GM23338 (cell line): ENCODE measurements around the gene TMPRSS2. TPM values are rescaled to one million over a fixed set of nuclear protein-coding genes. Genes with fewer than 3 reads are reported as not detected.

ENCODE experiments used
- ATAC-seq: fragments of 200-7000 bp; cut with Tn5 transposase; 3 replicates; pipeline ENCODE4 v1.9.1; 2020
- DNase-seq: peaks from one replicate; pipeline ENCODE4 v3.0.0-alpha.2; 2015; ENCODE audit warnings: low spot score
- H2AFZ ChIP-seq: fragments of 200-600 bp; sonication (generic); 2 replicates; pipeline ENCODE4 v1.8.0; 2016; ENCODE audit warnings: antibody characterized with exemption, mild to moderate bottlenecking, moderate library complexity
- H3F3A ChIP-seq: fragments of 200-600 bp; sonication (generic); replicated peaks from 2 replicates; pipeline ENCODE4 v1.8.0; 2017; ENCODE audit warnings: antibody characterized with exemption, mixed run types, low read depth
- H3K27ac ChIP-seq: fragments of 200-600 bp; sonication (generic); 2 replicates; pipeline ENCODE4 v1.6.1; 2016; ENCODE audit warnings: low read depth
- H3K27me3 ChIP-seq: fragments of 200-600 bp; sonication (generic); 2 replicates; pipeline ENCODE4 v1.8.0; 2016; ENCODE audit warnings: mild to moderate bottlenecking, mixed run types, moderate library complexity; ENCODE audit not compliant: insufficient read depth
- H3K36me3 ChIP-seq: fragments of 200-600 bp; sonication (generic); 2 replicates; pipeline ENCODE4 v1.8.0; 2016; ENCODE audit warnings: mild to moderate bottlenecking; ENCODE audit not compliant: insufficient read depth
- H3K4me1 ChIP-seq: fragments of 200-600 bp; sonication (generic); 2 replicates; pipeline ENCODE4 v1.8.0; 2016; ENCODE audit warnings: mild to moderate bottlenecking, moderate library complexity; ENCODE audit not compliant: insufficient read depth
- H3K4me2 ChIP-seq: fragments of 200-600 bp; sonication (generic); 2 replicates; pipeline ENCODE4 v1.7.1; 2017; ENCODE audit warnings: mixed run types
- H3K4me3 ChIP-seq: fragments of 200-600 bp; sonication (generic); 2 replicates; pipeline ENCODE4 v1.6.1; 2016; ENCODE audit warnings: mixed run types
- H3K79me2 ChIP-seq: fragments of 200-600 bp; sonication (generic); replicated peaks from 2 replicates; pipeline ENCODE4 v1.8.0; 2017; ENCODE audit warnings: mild to moderate bottlenecking; ENCODE audit not compliant: insufficient read depth
- H3K9me2 ChIP-seq: fragments of 200-600 bp; sonication (generic); 2 replicates; pipeline ENCODE4 v1.8.0; 2017; ENCODE audit not compliant: insufficient read depth
- H4K20me1 ChIP-seq: fragments of 200-600 bp; sonication (generic); replicated peaks from 2 replicates; pipeline ENCODE4 v1.8.0; 2017; ENCODE audit warnings: mild to moderate bottlenecking; ENCODE audit not compliant: insufficient read depth
- H3K27ac Mint-ChIP-seq: 2 replicates; pipeline ENCODE4 v1.8.0; 2020; ENCODE audit warnings: inconsistent platforms, mild to moderate bottlenecking, moderate library complexity, mixed read lengths
- H3K27me3 Mint-ChIP-seq: 3 replicates; pipeline ENCODE4 v1.8.0; 2022; ENCODE audit warnings: low read depth, mild to moderate bottlenecking, moderate library complexity, mixed read lengths, inconsistent platforms; ENCODE audit not compliant: insufficient read depth, poor library complexity
- H3K36me3 Mint-ChIP-seq: 3 replicates; pipeline ENCODE4 v1.8.0; 2021; ENCODE audit warnings: low read depth, mild to moderate bottlenecking, inconsistent platforms, moderate library complexity, mixed read lengths
- H3K4me1 Mint-ChIP-seq: 3 replicates; pipeline ENCODE4 v1.8.0; 2020; ENCODE audit warnings: mild to moderate bottlenecking, inconsistent platforms, mixed read lengths
- H3K4me3 Mint-ChIP-seq: 3 replicates; pipeline ENCODE4 v1.8.0; 2021; ENCODE audit warnings: moderate library complexity, mild to moderate bottlenecking, inconsistent platforms, mixed read lengths
- H3K9me3 Mint-ChIP-seq: 3 replicates; pipeline ENCODE4 v1.8.0; 2020; ENCODE audit warnings: moderate library complexity, mild to moderate bottlenecking, inconsistent platforms, mixed read lengths
- CREB1 ChIP-seq: fragments of 250-450 bp; sonication (Bioruptor Pico); IDR thresholded peaks from 2 replicates; pipeline ENCODE4 v1.5.0; 2020; ENCODE audit warnings: low read depth, mild to moderate bottlenecking, moderate library complexity
- CTCF ChIP-seq, 2 experiments: fragments of 200-600 bp in 1 of 2; sonication (generic) in 1 of 2; conservative IDR thresholded peaks; 2 replicates each; pipeline versions ENCODE4 v1.5.1 to v1.6.1; 2016 to 2017; ENCODE audit warnings: antibody characterized with exemption in 2 of 2, low read depth in 2 of 2, mild to moderate bottlenecking in 2 of 2, moderate library complexity in 1 of 2
- ETS1 ChIP-seq: IDR thresholded peaks from 2 replicates; pipeline ENCODE4 v1.6.1; 2016; ENCODE audit warnings: antibody characterized with exemption
- EZH2 ChIP-seq: fragments of 200-600 bp; sonication (generic); IDR thresholded peaks from one replicate; pipeline ENCODE4 v1.8.0; 2017; ENCODE audit warnings: antibody characterized with exemption, mild to moderate bottlenecking, low read depth; ENCODE audit not compliant: unreplicated experiment
- EZH2phosphoT487 ChIP-seq: fragments of 200-600 bp; sonication (generic); IDR thresholded peaks from one replicate; pipeline ENCODE4 v1.8.1; 2018; ENCODE audit warnings: antibody characterized with exemption; ENCODE audit not compliant: unreplicated experiment
- JUNB ChIP-seq: IDR thresholded peaks from one replicate; pipeline ENCODE4 v1.6.1; 2016; ENCODE audit warnings: antibody characterized with exemption; ENCODE audit not compliant: unreplicated experiment
- NANOG ChIP-seq: IDR thresholded peaks from 2 replicates; pipeline ENCODE4 v1.6.1; 2016; ENCODE audit warnings: antibody characterized with exemption, borderline replicate concordance
- POLR2AphosphoS5 ChIP-seq: IDR thresholded peaks from 2 replicates; pipeline ENCODE4 v1.6.1; 2016; ENCODE audit warnings: antibody characterized with exemption, low read depth
- REST ChIP-seq: IDR thresholded peaks from one replicate; pipeline ENCODE4 v1.6.1; 2018; ENCODE audit warnings: antibody characterized with exemption; ENCODE audit not compliant: unreplicated experiment
- STAT1 ChIP-seq: IDR thresholded peaks from one replicate; pipeline ENCODE4 v1.6.1; 2016; ENCODE audit warnings: antibody characterized with exemption; ENCODE audit not compliant: unreplicated experiment
- ZNF114 ChIP-seq: fragments of 250-450 bp; sonication (Bioruptor Pico); IDR thresholded peaks from 2 replicates; pipeline ENCODE4 v1.5.0; 2020; ENCODE audit warnings: mild to moderate bottlenecking, moderate library complexity
- ZNF331 ChIP-seq: fragments of 250-450 bp; sonication (Bioruptor Pico); IDR thresholded peaks from 2 replicates; pipeline ENCODE4 v1.5.0; 2020; ENCODE audit warnings: low read depth, mild to moderate bottlenecking, moderate library complexity
- ZNF462 ChIP-seq: fragments of 250-450 bp; sonication (Bioruptor Pico); IDR thresholded peaks from 2 replicates; pipeline ENCODE4 v1.5.0; 2020; ENCODE audit warnings: mild to moderate bottlenecking, moderate library complexity
- polyA plus RNA-seq: library from polyadenylated mRNA; unstranded; fragments of >200 nt; fragmentation: Nextera tagmentation; extraction: Ambion mirVana; gene quantifications from 2 replicates; pipeline ENCODE4 v1.2.1, GENCODE V29; 2016
- total RNA-seq: library from RNA; depleted of rRNA; stranded (reverse); fragments of >200 nt; shearing (Covaris generic); gene quantifications from 2 replicates; pipeline ENCODE4 v1.2.3, GENCODE V29; 2014

The TMPRSS2 gene
- total and polyA plus RNA-seq, 2 experiments from 2014 or later: 2.3 to 4.9 TPM

GRCh38 chr21:41545500-41546359, 37.8 kb upstream of the TMPRSS2 start:
- Histone ChIP-seq H4K20me1 (no peaks in the 10 kb centered on the region), H2AFZ (peak overlapping the region; percentile 77), H3K4me1 (no peaks in the 10 kb centered on the region; the same call in 1 of the 2 replicates), H3K79me2 (no peaks in the 10 kb centered on the region), H3K9me2 (no peaks in the 10 kb centered on the region), H3F3A (no peaks in the 10 kb centered on the region), H3K27me3 (no peaks in the 10 kb centered on the region), H3K4me2 (no peak overlapping the region), H3K27ac (no peak overlapping the region), H3K36me3 (no peaks in the 10 kb centered on the region), H3K4me3 (no peak overlapping the region)
- DNase-seq: no peak
- Mint-ChIP-seq H3K4me3 (no peak overlapping the region), H3K27ac (no peak overlapping the region), H3K27me3 (no peaks in the 10 kb centered on the region), H3K9me3 (no peaks in the 10 kb centered on the region; the same call in 2 of the 3 replicates), H3K4me1 (peaks cover 11% of the 10 kb centered on the region; the same call in 1 of the 3 replicates), H3K36me3 (no peaks in the 10 kb centered on the region)
- no peak for TF ChIP-seq REST
- TF ChIP-seq NANOG: no peak
- no peak for TF ChIP-seq ZNF331 (CRISPR knock-in tag)
- no peak for TF ChIP-seq CREB1
- no peak for TF ChIP-seq STAT1
- TF ChIP-seq JUNB: no peak
- TF ChIP-seq ZNF462 (CRISPR knock-in tag): no peak
- TF ChIP-seq CTCF (conservative IDR thresholded peaks at IDR 0.05; ENCODE audit: low read depth in 2 of 2): no peak
- TF ChIP-seq ZNF114 (CRISPR knock-in tag): no peak
- no peak for TF ChIP-seq POLR2AphosphoS5
- no peak for TF ChIP-seq EZH2
- TF ChIP-seq ETS1: no peak
- no peak for TF ChIP-seq EZH2phosphoT487
- no peak for ATAC-seq
